Fibroblast of lung (primary cell): ENCODE data around the gene RNF145.

Source experiments
- EZH2 ChIP-seq: IDR thresholded peaks from 2 replicates; pipeline ENCODE4 v1.5.1; 2012; ENCODE audit warnings: low read length, control low read depth, mild to moderate bottlenecking; ENCODE audit errors: missing control alignments
- TF ChIP-seq, protein P1 (sequence below), 2 donors: IDR thresholded peaks in 1 of 2; conservative IDR thresholded peaks in 1 of 2; 1 replicate in 1 of 2; 2 replicates in 1 of 2; pipeline ENCODE4 v1.5.1; 2011 to 2012; ENCODE audit warnings: low read length in 2 of 2, control low read depth in 1 of 2, inconsistent platforms in 1 of 2, low read depth in 1 of 2, mild to moderate bottlenecking in 1 of 2

DNA sequence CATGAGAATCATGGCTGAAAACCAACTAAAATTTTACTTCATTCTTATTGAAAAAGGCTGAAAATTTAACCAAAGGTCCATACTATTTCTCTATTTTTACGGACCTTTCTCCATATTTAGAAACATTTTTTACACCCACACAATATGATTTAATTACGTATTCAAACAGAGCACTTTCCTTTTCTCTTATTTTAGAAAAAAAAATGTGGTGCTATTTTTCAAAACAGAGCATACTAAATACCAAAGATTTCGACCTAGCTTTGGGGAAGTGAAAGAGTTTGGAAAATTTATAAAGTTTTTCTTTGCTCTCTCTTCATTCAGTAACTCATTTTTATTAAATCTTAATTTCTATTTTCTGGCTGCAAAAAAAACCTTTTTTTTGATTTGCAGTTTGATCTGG is 38.1 kb downstream of the RNF145 start:
- TF ChIP-seq, protein P1, sequence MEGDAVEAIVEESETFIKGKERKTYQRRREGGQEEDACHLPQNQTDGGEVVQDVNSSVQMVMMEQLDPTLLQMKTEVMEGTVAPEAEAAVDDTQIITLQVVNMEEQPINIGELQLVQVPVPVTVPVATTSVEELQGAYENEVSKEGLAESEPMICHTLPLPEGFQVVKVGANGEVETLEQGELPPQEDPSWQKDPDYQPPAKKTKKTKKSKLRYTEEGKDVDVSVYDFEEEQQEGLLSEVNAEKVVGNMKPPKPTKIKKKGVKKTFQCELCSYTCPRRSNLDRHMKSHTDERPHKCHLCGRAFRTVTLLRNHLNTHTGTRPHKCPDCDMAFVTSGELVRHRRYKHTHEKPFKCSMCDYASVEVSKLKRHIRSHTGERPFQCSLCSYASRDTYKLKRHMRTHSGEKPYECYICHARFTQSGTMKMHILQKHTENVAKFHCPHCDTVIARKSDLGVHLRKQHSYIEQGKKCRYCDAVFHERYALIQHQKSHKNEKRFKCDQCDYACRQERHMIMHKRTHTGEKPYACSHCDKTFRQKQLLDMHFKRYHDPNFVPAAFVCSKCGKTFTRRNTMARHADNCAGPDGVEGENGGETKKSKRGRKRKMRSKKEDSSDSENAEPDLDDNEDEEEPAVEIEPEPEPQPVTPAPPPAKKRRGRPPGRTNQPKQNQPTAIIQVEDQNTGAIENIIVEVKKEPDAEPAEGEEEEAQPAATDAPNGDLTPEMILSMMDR (conservative IDR thresholded peaks at IDR 0.05 in 1 of 2, IDR thresholded peaks at IDR 0.05 in 1 of 2; ENCODE audit: low read depth in 1 of 2, low read length in 2 of 2) = no peak
- TF ChIP-seq EZH2 = no peak
